ENCODE results near the gene HTRA1. TPM values are rescaled to one million over a fixed set of nuclear protein-coding genes. Genes with fewer than 3 reads are reported as not detected.

The HTRA1 gene
- total RNA-seq, 2 donors from 2014 or later = 282 to 473 TPM

GRCh38 chr10:122495406-122496340, 34.3 kb downstream of the HTRA1 start:
- peak overlapping the region; percentile 35 for H3K4me3 ChIP-seq
- DNase-seq (ENCODE audit: low spot score) (no peak), ATAC-seq (ENCODE audit: insufficient number of reproducible peaks, low FRiP score, low read depth) (peak; percentile 32)
- no peaks in the 10 kb centered on the region for H3K36me3 ChIP-seq
- no peaks in the 10 kb centered on the region for H3K9me3 ChIP-seq
- H3K4me1 ChIP-seq (ENCODE audit: control insufficient read depth in 1 of 2, low read depth in 2 of 2) = peaks cover 74 to 94% of the 10 kb centered on the region in 2 donors
- TF ChIP-seq CTCF (IDR thresholded peaks at IDR 0.05) = no peak
- no peaks in the 10 kb centered on the region for H3K27me3 ChIP-seq (replicated peaks; ENCODE audit: insufficient read depth)
- peak overlapping the region; percentile 96 to 97 for H3K27ac ChIP-seq

DNA sequence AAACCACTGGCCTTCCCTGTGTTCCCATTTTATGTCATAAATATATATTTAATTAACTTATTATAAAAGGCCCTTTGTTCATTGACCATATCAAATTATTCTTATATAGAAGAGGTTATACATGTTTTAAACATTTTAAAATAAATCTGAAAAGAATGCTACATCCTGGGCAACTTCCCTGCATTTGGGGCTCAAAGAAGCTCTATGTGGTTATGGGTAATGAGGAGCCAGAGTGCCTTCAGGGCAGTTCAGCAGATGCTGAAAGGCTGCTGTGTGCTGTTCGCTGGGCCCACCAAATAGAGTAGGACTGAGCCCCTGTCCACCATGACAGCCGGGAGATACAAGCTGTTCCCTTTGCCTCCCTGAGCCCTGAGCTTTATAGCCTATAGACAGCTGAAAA, 35.9 kb downstream of the HTRA1 start:
- no peak for TF ChIP-seq CTCF (IDR thresholded peaks at IDR 0.05)
- Histone ChIP-seq H3K9me3 (no peaks in the 10 kb centered on the region), H3K4me1 (ENCODE audit: control insufficient read depth in 1 of 2, low read depth in 2 of 2) (peaks cover 58 to 86% of the 10 kb centered on the region in 2 donors), H3K4me3 (no peak overlapping the region), H3K27ac (peak overlapping the region; percentile 91 to 97), H3K27me3 (replicated peaks; ENCODE audit: insufficient read depth) (no peaks in the 10 kb centered on the region), H3K36me3 (no peaks in the 10 kb centered on the region)
- DNase-seq (ENCODE audit: low spot score) (no peak), ATAC-seq (ENCODE audit: insufficient number of reproducible peaks, low FRiP score, low read depth) (no peak)

DNA sequence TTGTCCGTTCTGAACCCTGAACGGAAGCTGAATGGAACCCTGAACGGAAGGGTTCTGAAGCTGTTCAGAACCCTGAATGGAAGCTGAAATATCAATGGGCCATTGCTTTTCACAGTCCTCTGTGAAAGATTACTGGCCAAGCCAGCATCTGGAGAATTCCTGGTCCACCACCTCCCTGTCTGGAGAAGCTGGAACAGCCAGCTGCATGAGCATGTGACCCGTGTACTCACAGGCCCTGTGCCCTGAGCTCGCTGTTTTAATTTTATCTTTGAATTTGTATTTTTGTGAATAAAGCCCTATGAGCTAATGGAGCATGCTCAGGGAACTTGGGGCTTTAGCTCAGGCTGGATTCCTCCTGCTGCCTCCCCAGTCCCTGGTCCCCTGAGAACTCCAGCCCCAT, 37.2 kb downstream of the HTRA1 start:
- peak; percentile 29 for ATAC-seq (ENCODE audit: insufficient number of reproducible peaks, low FRiP score, low read depth)
- peaks cover 46 to 73% of the 10 kb centered on the region in 2 donors for H3K4me1 ChIP-seq (ENCODE audit: control insufficient read depth in 1 of 2, low read depth in 2 of 2)
- DNase-seq (ENCODE audit: low spot score) = no peak
- H3K27me3 ChIP-seq (replicated peaks; ENCODE audit: insufficient read depth) = no peaks in the 10 kb centered on the region
- H3K4me3 ChIP-seq = peak overlapping the region; percentile 24
- H3K27ac ChIP-seq = peak overlapping the region; percentile 91 to 97
- H3K9me3 ChIP-seq = no peaks in the 10 kb centered on the region
- H3K36me3 ChIP-seq = no peaks in the 10 kb centered on the region
- TF ChIP-seq CTCF (IDR thresholded peaks at IDR 0.05) = no peak

DNA sequence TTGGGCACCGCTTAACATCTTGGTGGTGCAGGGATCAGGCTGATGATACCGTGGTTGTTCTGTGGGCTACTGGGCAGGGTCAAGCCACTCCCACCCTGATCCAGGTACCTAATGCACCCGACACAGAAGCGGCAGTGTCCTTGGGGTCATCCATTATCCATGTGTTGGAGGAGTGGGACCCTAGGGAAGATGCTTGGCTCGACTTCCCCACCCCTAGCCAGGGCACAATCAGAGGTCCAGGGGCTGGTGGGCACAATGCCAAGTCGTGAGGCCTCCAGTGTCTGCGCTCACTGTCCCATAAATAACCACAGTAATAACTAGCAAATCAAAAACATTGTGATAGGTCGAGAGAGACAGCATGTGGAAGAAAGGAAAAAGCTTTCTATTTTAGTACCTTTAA, 37.7 kb downstream of the HTRA1 start:
- H3K9me3 ChIP-seq = no peaks in the 10 kb centered on the region
- no peak for TF ChIP-seq CTCF (IDR thresholded peaks at IDR 0.05)
- H3K36me3 ChIP-seq = no peaks in the 10 kb centered on the region
- peak overlapping the region; percentile 24 for H3K4me3 ChIP-seq
- ATAC-seq (ENCODE audit: insufficient number of reproducible peaks, low FRiP score, low read depth) (no peak), DNase-seq (ENCODE audit: low spot score) (no peak)
- H3K27ac ChIP-seq = peak overlapping the region; percentile 91 to 97
- peaks cover 44 to 70% of the 10 kb centered on the region in 2 donors for H3K4me1 ChIP-seq (ENCODE audit: control insufficient read depth in 1 of 2, low read depth in 2 of 2)
- no peaks in the 10 kb centered on the region for H3K27me3 ChIP-seq (replicated peaks; ENCODE audit: insufficient read depth)

DNA sequence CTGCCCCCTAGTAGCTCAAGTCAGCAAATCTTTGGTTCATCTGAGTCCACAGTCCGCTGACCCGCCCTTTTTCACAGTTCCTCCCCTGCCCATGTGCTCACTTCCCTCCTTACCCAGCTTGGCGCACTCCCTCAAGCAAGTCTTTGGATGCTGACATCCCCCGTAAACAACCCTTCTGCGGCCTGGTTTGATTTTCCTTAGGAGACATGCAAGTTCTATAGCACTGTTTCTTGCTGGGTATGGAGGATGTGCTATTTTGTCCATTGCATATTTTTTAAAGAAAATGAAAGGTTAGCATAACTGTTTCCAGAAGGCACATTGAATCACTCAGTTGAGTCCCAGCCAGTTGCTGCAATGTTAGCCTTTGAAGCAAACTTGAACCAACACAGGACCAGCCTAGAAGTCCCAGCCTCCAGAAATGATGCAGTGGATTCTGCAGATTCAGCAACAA, 38.2 kb downstream of the HTRA1 start:
- Histone ChIP-seq H3K36me3 (no peaks in the 10 kb centered on the region), H3K4me1 (ENCODE audit: control insufficient read depth in 1 of 2, low read depth in 2 of 2) (peaks cover 44 to 70% of the 10 kb centered on the region in 2 donors), H3K27me3 (replicated peaks; ENCODE audit: insufficient read depth) (no peaks in the 10 kb centered on the region), H3K4me3 (no peak overlapping the region), H3K9me3 (no peaks in the 10 kb centered on the region), H3K27ac (peak overlapping the region; percentile 91 to 97)
- DNase-seq (ENCODE audit: low spot score) = no peak
- TF ChIP-seq CTCF (IDR thresholded peaks at IDR 0.05) = no peak
- peak; percentile 68 for ATAC-seq (ENCODE audit: insufficient number of reproducible peaks, low FRiP score, low read depth)
